Measurements from ENCODE around the gene MAP3K2. TPM values are rescaled to one million over a fixed set of nuclear protein-coding genes. Genes with fewer than 3 reads are reported as not detected.

The MAP3K2 gene
- total and polyA plus RNA-seq, 10 of the 15 experiments (the other 5 are each of a cell fraction or from before 2014, with no cell fraction given) = 2.7 to 39.6 (median 16.1) TPM

DNA sequence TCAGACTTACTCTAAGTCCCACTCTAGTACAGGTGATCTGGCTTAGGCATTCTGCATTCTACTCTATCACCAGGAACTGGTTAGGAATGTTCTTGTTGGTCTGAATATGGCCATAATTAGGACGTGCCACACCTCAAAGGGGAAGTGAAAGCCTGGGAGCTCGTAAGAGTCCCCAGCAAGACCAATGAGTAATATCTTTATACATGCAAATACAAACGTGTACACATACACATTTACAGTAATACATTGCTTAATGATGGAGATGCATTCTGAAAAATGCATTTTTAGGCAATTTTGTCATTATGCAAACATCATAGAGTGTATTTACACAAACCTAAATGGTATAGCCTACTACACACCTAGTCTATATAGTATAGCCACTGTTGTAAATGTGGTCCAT is 74.4 kb downstream of the MAP3K2 start (continued):
- TF ChIP-seq JUNB (IDR thresholded peaks at IDR 0.05) (peak; percentile 13; the same call in 1 of the 2 replicates), IKZF1 (conservative IDR thresholded peaks at IDR 0.05) (peak; percentile 81), BACH1 (IDR thresholded peaks at IDR 0.05; ENCODE audit: borderline replicate concordance) (peak; percentile 47; the same call in 1 of the 2 replicates), PAX5 (IDR thresholded peaks at IDR 0.05; ENCODE audit: borderline replicate concordance, low read depth, low read length) (0 out of 2 replicates have a peak, but pooled peaks have one; percentile 36), HCFC1 (IDR thresholded peaks at IDR 0.05; ENCODE audit: low read length) (no peak), MEF2B (IDR thresholded peaks at IDR 0.05; ENCODE audit: partially characterized antibody, poor library complexity, severe bottlenecking) (peak; percentile 72), POU2F2 (IDR thresholded peaks at IDR 0.05; ENCODE audit: borderline replicate concordance, low read depth, low read length) (peak; percentile 84; the same call in 2 of the 3 replicates), GATAD2B (conservative IDR thresholded peaks at IDR 0.05; ENCODE audit: low read depth) (0 out of 2 replicates have a peak, but pooled peaks have one; percentile 37), RAD51 (IDR thresholded peaks at IDR 0.05) (peak; percentile 31; the same call in 1 of the 2 replicates), BCL11A (IDR thresholded peaks at IDR 0.05; ENCODE audit: low read depth, low read length) (peak; percentile 91), EED (IDR thresholded peaks at IDR 0.05; ENCODE audit: low read depth) (peak; percentile 78)
- TF ChIP-seq, protein P1, sequence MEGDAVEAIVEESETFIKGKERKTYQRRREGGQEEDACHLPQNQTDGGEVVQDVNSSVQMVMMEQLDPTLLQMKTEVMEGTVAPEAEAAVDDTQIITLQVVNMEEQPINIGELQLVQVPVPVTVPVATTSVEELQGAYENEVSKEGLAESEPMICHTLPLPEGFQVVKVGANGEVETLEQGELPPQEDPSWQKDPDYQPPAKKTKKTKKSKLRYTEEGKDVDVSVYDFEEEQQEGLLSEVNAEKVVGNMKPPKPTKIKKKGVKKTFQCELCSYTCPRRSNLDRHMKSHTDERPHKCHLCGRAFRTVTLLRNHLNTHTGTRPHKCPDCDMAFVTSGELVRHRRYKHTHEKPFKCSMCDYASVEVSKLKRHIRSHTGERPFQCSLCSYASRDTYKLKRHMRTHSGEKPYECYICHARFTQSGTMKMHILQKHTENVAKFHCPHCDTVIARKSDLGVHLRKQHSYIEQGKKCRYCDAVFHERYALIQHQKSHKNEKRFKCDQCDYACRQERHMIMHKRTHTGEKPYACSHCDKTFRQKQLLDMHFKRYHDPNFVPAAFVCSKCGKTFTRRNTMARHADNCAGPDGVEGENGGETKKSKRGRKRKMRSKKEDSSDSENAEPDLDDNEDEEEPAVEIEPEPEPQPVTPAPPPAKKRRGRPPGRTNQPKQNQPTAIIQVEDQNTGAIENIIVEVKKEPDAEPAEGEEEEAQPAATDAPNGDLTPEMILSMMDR (IDR thresholded peaks at IDR 0.05 in 2 of 3, conservative IDR thresholded peaks at IDR 0.05 in 1 of 3; ENCODE audit: control insufficient read depth in 2 of 3, extremely low read depth in 1 of 3, insufficient read depth in 1 of 3, low read depth in 3 of 3, low read length in 3 of 3) = no peak
- TF ChIP-seq, protein P2, sequence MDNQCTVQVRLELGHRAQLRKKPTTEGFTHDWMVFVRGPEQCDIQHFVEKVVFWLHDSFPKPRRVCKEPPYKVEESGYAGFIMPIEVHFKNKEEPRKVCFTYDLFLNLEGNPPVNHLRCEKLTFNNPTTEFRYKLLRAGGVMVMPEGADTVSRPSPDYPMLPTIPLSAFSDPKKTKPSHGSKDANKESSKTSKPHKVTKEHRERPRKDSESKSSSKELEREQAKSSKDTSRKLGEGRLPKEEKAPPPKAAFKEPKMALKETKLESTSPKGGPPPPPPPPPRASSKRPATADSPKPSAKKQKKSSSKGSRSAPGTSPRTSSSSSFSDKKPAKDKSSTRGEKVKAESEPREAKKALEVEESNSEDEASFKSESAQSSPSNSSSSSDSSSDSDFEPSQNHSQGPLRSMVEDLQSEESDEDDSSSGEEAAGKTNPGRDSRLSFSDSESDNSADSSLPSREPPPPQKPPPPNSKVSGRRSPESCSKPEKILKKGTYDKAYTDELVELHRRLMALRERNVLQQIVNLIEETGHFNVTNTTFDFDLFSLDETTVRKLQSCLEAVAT (IDR thresholded peaks at IDR 0.05) = 0 out of 2 replicates have a peak, but pooled peaks have one; percentile 17
